ENCODE measurements around the gene HIBCH.
A peak's percentile ranks its signal among the peaks of the same experiment; 100 is the strongest.
"Not testable (repeated sequence)": the region's sequence is repeated elsewhere in the genome, so short reads cannot be mapped to it uniquely, and the experiment has no call there.

HIBCH gene, protein sequence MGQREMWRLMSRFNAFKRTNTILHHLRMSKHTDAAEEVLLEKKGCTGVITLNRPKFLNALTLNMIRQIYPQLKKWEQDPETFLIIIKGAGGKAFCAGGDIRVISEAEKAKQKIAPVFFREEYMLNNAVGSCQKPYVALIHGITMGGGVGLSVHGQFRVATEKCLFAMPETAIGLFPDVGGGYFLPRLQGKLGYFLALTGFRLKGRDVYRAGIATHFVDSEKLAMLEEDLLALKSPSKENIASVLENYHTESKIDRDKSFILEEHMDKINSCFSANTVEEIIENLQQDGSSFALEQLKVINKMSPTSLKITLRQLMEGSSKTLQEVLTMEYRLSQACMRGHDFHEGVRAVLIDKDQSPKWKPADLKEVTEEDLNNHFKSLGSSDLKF

DNA sequence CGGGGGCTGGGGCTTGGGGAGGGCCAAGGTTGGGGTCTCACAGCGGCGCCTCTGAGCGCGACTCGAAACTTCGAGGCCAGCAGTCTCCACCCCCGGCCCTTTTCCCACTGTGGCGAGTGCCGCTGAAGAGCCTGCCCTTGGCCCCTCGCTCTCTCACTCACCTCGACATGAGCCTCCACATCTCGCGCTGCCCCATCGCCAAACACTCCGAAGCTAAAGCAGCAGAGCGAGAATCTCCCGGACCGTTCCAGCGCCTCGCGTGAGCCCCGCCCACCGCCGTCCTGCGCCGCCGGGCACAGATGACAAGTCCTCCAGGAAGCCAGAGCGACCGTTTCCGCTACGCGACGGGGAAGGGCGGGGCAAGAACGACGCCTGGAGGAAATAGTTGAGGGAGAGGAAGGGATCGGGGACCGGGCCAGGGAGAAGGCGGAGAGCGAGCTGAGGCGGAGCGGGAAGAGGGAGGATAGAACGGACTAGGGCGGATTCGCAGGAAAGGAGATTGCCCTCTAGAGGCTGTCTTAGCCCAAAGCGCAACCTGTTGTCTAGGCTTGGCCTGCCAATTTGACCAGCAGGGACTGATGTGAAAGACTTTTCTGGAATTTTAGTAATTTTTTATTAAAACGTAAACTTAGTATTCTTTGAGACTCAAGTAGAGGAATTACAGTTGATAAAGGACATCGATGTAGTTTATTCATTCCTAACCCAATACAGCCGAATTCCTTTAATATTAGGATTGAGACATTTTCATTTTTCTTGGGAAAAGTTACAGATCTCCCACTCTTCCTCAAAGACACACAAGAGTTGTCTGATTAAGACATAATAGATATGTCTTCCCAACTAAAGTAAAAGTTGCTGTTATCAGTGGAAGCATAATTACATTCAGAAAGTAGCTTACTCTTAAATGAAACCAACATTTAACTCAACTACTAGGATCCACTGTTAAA, at the start of gene HIBCH:
HIBCH (minus strand) TSS at position 272 of the 944 bp plus-strand sequence; CDS start at position 196, 76 bp downstream.
- H3K9me3 ChIP-seq (ENCODE audit: control insufficient read depth in 1 of 2, low read length in 2 of 2), result no peaks in the 10 kb centered on the region
- H3K36me3 ChIP-seq (ENCODE audit: control insufficient read depth in 1 of 2, insufficient read depth in 2 of 2, low read length in 2 of 2), result no peaks in the 10 kb centered on the region
- peak within 1 kb of the TSS; percentile 84 to 94 for H3K4me3 ChIP-seq (ENCODE audit: low read depth in 1 of 2, low read length in 2 of 2)
- no peaks in the 10 kb centered on the region for H3K27me3 ChIP-seq (ENCODE audit: low read depth, low read length)
- peak within 1 kb of the TSS; percentile 37 for H3K27ac ChIP-seq (ENCODE audit: low read length)
- H3K4me1 ChIP-seq (ENCODE audit: control insufficient read depth in 1 of 2, insufficient read depth in 2 of 2, low read length in 2 of 2), result peaks cover 0 to 17% of the 10 kb centered on the region in 2 donors

DNA sequence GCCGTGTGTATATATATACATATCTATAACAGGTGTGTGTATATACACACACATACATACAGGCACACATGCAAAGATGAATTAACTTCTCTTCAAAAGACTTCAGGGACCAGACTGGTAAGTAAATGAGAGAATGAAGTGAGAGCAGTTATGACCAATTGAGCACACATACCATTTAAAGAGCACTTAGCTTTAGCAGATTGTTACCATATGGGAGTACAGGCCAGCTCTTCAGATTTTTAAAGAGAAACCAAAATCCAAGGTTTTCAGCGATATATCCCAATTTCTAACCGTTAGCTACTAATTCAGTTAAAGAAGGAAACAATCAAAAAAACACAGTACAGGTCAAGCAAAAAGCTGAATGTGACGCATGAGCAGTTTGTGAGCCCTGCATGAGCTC, 47.5 kb upstream of the HIBCH start:
- Histone ChIP-seq H3K36me3 (ENCODE audit: control insufficient read depth in 1 of 2, insufficient read depth in 2 of 2, low read length in 2 of 2) (peaks cover 30 to 45% of the 10 kb centered on the region in 2 donors), H3K9me3 (ENCODE audit: control insufficient read depth in 1 of 2, low read length in 2 of 2) (no peaks in the 10 kb centered on the region), H3K27ac (ENCODE audit: low read length) (no peak overlapping the region), H3K27me3 (ENCODE audit: low read depth, low read length) (no peaks in the 10 kb centered on the region), H3K4me1 (ENCODE audit: control insufficient read depth in 1 of 2, insufficient read depth in 2 of 2, low read length in 2 of 2) (no peaks in the 10 kb centered on the region), H3K4me3 (ENCODE audit: low read depth in 1 of 2, low read length in 2 of 2) (no peak overlapping the region)

DNA sequence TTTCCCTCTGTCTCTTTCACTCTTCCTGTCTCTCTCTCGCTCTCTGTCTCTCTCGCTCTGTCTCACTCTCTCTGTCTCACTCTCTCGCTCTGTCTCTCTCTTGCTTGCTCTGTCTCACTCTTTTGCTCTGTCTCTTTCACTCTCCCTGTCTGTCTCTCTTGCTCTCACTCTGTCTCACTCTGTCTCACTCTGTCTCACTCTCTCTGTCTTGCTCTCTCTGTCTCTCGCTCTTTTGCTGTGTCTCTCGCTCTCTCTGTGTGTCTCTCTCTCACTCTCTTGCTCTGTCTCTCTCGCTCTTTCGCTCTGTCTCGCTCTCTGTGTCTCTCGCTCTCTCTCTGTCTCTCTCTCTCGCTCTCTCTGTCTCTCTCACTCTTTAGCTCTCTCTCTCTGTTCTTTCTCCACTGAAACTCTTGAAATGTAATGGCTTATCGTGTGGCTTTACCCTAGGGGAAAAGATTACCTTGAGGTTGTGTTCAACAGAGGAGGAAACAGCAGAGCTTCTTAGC, 46.7 kb upstream of the HIBCH start:
- Histone ChIP-seq H3K4me3 (ENCODE audit: low read depth in 1 of 2, low read length in 2 of 2) (no peak overlapping the region), H3K27me3 (ENCODE audit: low read depth, low read length) (no peaks in the 10 kb centered on the region), H3K36me3 (ENCODE audit: control insufficient read depth in 1 of 2, insufficient read depth in 2 of 2, low read length in 2 of 2) (peaks cover 30 to 44% of the 10 kb centered on the region in 2 donors), H3K4me1 (ENCODE audit: control insufficient read depth in 1 of 2, insufficient read depth in 2 of 2, low read length in 2 of 2) (peaks cover 0 to 3% of the 10 kb centered on the region in 2 donors), H3K27ac (ENCODE audit: low read length) (no peak overlapping the region), H3K9me3 (ENCODE audit: control insufficient read depth in 1 of 2, low read length in 2 of 2) (no peaks in the 10 kb centered on the region)

DNA sequence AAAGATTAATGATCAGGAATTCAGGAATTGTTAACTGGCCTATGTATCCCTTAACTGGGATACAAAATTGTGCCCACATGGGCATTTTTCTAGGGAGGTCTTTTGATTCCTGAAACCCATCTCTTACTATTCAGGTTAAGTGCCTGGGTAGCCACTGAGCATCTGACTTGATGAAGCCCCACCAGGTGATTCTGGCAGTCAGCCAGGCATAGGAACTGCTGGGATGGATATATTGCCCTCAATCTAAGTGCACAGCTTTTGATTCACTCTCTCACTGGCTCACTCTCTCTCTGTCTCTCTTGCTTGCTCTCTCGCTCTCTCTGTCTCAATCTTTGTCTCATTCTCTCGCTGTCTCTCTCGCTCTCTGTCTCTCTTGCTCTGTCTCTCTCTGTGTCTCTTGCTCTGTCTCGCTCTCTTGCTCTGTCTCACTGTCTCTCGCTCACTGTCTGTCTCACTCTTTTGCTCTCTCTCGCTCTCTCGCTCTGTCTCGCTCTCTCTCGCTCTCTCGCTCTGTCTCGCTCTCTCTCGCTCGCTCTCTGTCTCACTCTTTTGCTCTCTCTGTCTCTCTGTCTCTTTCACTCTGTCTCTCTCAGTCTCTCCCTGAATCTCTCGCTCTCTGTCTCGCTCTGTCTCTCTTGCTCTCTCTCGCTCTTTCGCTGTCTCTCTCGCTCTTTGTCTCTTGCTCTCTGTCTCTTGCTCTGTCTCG, 46.0 kb upstream of the HIBCH start:
- Histone ChIP-seq H3K27me3 (ENCODE audit: low read depth, low read length) (no peaks in the 10 kb centered on the region), H3K4me3 (ENCODE audit: low read depth in 1 of 2, low read length in 2 of 2) (no peak overlapping the region), H3K36me3 (ENCODE audit: control insufficient read depth in 1 of 2, insufficient read depth in 2 of 2, low read length in 2 of 2) (peaks cover 30 to 38% of the 10 kb centered on the region in 2 donors), H3K4me1 (ENCODE audit: control insufficient read depth in 1 of 2, insufficient read depth in 2 of 2, low read length in 2 of 2) (peaks cover 0 to 7% of the 10 kb centered on the region in 2 donors), H3K9me3 (ENCODE audit: control insufficient read depth in 1 of 2, low read length in 2 of 2) (no peaks in the 10 kb centered on the region), H3K27ac (ENCODE audit: low read length) (no peak overlapping the region)

DNA sequence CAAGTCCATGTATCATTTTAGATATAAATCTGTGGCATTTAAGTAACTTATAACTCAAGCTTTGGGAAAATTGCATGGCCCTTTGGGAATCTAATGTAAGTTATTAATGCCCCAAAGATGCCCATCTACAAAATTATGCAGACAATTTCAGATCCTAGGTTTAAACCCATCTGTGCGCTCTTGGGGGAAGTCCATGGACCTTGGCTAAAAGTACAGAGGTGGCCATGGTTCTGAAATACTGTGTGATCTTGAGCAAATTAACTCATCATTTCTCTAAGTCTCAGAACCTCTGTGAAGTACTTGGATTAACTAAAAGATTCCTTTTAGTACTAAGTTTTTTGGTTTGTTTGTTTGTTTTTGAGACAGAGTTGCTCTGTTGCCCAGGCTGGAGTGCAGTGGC, 43.3 kb upstream of the HIBCH start:
- no peaks in the 10 kb centered on the region for H3K27me3 ChIP-seq (ENCODE audit: low read depth, low read length)
- H3K4me1 ChIP-seq (ENCODE audit: control insufficient read depth in 1 of 2, insufficient read depth in 2 of 2, low read length in 2 of 2), result peaks cover 9 to 32% of the 10 kb centered on the region in 2 donors
- no peaks in the 10 kb centered on the region for H3K9me3 ChIP-seq (ENCODE audit: control insufficient read depth in 1 of 2, low read length in 2 of 2)
- H3K27ac ChIP-seq (ENCODE audit: low read length), result no peak overlapping the region
- peaks cover 12 to 14% of the 10 kb centered on the region in 2 donors for H3K36me3 ChIP-seq (ENCODE audit: control insufficient read depth in 1 of 2, insufficient read depth in 2 of 2, low read length in 2 of 2)
- H3K4me3 ChIP-seq (ENCODE audit: low read depth in 1 of 2, low read length in 2 of 2), result no peak overlapping the region

DNA sequence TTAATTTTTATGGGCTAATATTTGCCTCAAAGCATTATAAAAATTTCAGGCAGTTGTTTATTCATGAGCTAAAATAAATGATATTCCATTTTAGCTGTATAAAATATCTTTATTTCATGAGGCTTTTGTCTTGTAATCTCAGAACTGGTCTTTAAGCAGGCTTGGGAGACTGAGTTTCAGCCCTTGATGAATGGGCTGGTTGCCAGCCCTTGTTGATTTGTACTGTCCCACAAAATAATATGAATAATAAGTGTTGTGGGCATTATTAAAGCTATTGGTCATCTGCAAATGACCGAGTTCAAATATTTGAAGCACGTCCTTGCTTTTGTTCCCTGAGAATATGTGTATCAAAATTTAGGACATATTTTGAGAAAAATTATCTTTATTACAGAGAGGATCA, 41.9 kb upstream of the HIBCH start:
- no peak overlapping the region for H3K4me3 ChIP-seq (ENCODE audit: low read depth in 1 of 2, low read length in 2 of 2)
- peaks cover 2 to 12% of the 10 kb centered on the region in 2 donors for H3K36me3 ChIP-seq (ENCODE audit: control insufficient read depth in 1 of 2, insufficient read depth in 2 of 2, low read length in 2 of 2)
- H3K4me1 ChIP-seq (ENCODE audit: control insufficient read depth in 1 of 2, insufficient read depth in 2 of 2, low read length in 2 of 2), result peaks cover 15 to 45% of the 10 kb centered on the region in 2 donors
- no peaks in the 10 kb centered on the region for H3K9me3 ChIP-seq (ENCODE audit: control insufficient read depth in 1 of 2, low read length in 2 of 2)
- no peak overlapping the region for H3K27ac ChIP-seq (ENCODE audit: low read length)
- no peaks in the 10 kb centered on the region for H3K27me3 ChIP-seq (ENCODE audit: low read depth, low read length)

DNA sequence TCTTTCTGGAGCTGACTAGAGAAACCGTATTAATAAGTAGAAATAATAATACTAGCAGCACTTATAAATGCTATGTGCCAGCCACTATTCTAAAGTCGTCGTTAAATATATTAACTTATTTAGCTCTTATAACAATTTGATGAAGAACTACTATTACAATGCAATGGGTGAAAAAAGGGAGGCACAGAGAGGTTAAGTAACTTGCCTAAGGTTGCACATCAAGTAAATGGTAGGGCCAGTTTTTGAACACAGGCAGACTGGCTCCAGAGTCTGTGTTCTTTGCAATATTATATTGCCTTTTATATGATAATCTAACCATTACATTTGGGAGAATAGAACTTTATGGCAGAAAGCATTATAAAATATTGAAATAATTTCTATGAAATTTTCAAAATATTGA, 41.3 kb upstream of the HIBCH start:
- H3K4me3 ChIP-seq (ENCODE audit: low read depth in 1 of 2, low read length in 2 of 2), result no peak overlapping the region

DNA sequence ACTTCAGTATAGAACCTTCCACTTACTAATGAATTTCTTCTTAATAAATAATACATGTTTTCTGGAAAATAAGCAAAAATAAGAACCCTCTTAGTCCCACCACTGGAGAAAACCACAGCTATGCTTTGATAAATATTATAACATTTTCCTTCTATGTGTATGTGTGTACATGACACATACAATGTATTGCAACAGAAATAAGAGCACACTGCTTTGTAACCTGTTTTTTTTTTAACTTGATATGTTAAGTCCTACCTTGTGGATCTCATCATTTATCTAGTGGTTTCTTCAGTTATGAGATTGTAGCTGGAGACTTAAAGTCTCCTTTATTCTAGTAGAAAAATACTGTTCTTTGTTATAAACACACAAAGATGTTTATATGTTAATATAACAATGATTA, 40.9 kb upstream of the HIBCH start:
- H3K9me3 ChIP-seq (ENCODE audit: control insufficient read depth in 1 of 2, low read length in 2 of 2), result no peaks in the 10 kb centered on the region
- H3K27me3 ChIP-seq (ENCODE audit: low read depth, low read length), result no peaks in the 10 kb centered on the region
- H3K4me3 ChIP-seq (ENCODE audit: low read depth in 1 of 2, low read length in 2 of 2), result peak overlapping the region; percentile 31 to 57
- H3K27ac ChIP-seq (ENCODE audit: low read length), result no peak overlapping the region
- peaks cover 0 to 12% of the 10 kb centered on the region in 2 donors for H3K36me3 ChIP-seq (ENCODE audit: control insufficient read depth in 1 of 2, insufficient read depth in 2 of 2, low read length in 2 of 2)
- peaks cover 15 to 51% of the 10 kb centered on the region in 2 donors for H3K4me1 ChIP-seq (ENCODE audit: control insufficient read depth in 1 of 2, insufficient read depth in 2 of 2, low read length in 2 of 2)

More for the DNA sequence above, 41.3 kb upstream of the HIBCH start:
- H3K4me1 ChIP-seq (ENCODE audit: control insufficient read depth in 1 of 2, insufficient read depth in 2 of 2, low read length in 2 of 2), result peaks cover 15 to 51% of the 10 kb centered on the region in 2 donors
- H3K36me3 ChIP-seq (ENCODE audit: control insufficient read depth in 1 of 2, insufficient read depth in 2 of 2, low read length in 2 of 2), result peaks cover 0 to 12% of the 10 kb centered on the region in 2 donors
- H3K27me3 ChIP-seq (ENCODE audit: low read depth, low read length), result no peaks in the 10 kb centered on the region
- no peaks in the 10 kb centered on the region for H3K9me3 ChIP-seq (ENCODE audit: control insufficient read depth in 1 of 2, low read length in 2 of 2)
- H3K27ac ChIP-seq (ENCODE audit: low read length), result no peak overlapping the region

DNA sequence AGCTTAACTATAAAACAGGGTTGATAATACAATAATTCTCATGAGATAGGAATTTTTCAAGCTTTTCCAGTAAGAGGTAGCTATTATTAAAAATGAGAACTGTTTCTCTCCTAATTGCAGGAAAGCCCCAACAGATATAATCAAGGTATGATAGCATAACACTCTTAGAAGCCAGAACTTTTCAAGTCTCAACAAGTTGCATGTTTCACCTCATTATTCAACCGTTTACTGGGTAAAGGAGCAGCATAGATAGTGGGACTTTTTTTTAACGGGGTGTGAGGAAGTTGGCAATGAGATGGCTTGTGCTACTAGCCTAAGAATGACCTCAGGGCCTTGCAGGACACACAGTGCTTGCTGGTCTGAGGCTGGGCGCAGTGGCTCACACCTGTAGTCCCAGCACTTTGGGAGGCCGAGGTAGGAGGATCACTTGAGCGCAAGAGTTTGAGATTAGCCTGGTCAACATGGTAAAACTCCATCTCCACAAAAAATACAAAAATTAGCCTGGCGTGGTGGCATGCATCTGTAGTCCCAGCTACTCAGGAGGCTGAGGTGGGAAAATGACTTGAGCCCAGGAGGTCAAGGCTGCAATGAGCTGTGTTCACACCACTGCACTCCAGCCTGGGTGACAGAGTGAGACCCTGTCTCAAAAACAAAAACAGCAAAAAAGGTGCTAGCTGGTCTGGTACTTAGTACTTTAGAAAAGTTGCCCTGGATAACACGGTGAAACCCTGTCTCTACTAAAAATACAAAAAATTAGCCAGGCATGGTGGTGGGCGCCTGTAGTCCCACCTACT, 39.2 kb upstream of the HIBCH start:
- H3K27ac ChIP-seq (ENCODE audit: low read length); H3K27me3 ChIP-seq (ENCODE audit: low read depth, low read length); H3K9me3 ChIP-seq (ENCODE audit: control insufficient read depth in 1 of 2, low read length in 2 of 2); H3K4me3 ChIP-seq (ENCODE audit: low read depth in 1 of 2, low read length in 2 of 2); H3K36me3 ChIP-seq (ENCODE audit: control insufficient read depth in 1 of 2, insufficient read depth in 2 of 2, low read length in 2 of 2): not testable (repeated sequence)
- H3K4me1 ChIP-seq (ENCODE audit: control insufficient read depth in 1 of 2, insufficient read depth in 2 of 2, low read length in 2 of 2), result peaks cover 15 to 58% of the 10 kb centered on the region in 2 donors

DNA sequence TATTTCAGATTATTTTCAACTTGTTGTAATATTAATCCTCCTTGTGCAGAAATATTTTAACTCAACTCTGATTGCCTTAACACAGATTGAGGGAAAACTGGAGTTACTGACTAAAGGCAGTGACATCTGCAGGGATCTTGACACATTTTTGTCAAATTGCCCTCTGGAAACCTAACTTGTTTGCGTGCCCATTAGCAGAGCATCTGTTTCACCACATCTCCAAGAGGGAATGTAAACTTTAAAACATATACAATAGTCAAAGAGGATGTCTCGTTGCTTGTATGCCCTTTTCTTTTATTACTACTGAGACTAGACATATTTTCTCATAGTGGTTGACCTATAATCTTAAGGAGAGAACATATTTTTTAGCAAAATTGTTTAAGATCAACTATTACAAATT, 38.0 kb upstream of the HIBCH start:
- Histone ChIP-seq H3K4me1 (ENCODE audit: control insufficient read depth in 1 of 2, insufficient read depth in 2 of 2, low read length in 2 of 2) (peaks cover 18 to 66% of the 10 kb centered on the region in 2 donors), H3K36me3 (ENCODE audit: control insufficient read depth in 1 of 2, insufficient read depth in 2 of 2, low read length in 2 of 2) (no peaks in the 10 kb centered on the region), H3K27me3 (ENCODE audit: low read depth, low read length) (no peaks in the 10 kb centered on the region), H3K9me3 (ENCODE audit: control insufficient read depth in 1 of 2, low read length in 2 of 2) (no peaks in the 10 kb centered on the region), H3K4me3 (ENCODE audit: low read depth in 1 of 2, low read length in 2 of 2) (no peak overlapping the region), H3K27ac (ENCODE audit: low read length) (no peak overlapping the region)

All from muscle layer of duodenum (tissue), 2 donors.